ENCODE measurements around the gene AURKA.
"Not testable (repeated sequence)": the region's sequence is repeated elsewhere in the genome, so short reads cannot be mapped to it uniquely, and the experiment has no call there.

AURKA gene

DNA sequence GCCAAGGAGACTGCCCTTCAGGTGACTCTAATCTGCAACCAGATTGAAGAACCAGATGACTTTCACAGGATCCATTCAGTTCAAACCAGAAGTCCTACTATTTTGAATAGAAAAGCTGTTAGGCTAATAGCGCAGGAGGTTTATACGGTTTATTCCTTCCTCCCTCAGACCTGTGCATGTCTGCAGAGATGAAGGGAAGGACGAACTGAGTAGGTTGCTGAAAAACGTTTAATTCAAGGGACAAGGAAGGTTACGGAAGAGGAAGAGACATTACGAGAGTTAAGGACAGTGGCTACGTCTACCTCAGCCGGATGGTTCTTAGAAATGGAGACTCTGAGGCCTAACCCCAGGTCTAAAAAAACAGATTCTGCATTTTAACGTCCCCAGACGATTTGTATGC lies 978 bp downstream of the AURKA start:
- DNase-seq (ENCODE audit: low read depth): no peak

DNA sequence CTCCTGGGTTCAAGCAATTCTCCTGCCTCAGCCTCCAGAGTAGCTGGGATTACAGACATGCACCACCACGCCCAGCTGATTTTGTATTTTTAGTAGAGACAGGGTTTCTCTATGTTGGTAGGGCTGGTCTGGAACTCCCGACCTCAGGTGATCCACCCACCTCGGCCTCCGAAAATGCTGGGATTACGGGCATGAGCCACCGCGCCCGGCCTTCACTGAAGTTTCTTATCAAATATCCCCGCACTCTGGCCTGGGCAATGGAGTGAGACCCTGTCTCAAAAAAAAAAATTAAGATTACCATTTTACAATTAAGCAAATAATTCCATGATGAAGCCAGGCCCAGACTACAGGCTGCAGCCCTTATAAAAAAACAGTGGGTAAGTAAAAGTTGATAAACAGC lies 1.6 kb downstream of the AURKA start:
- DNase-seq (ENCODE audit: low read depth): not testable (repeated sequence)

DNA sequence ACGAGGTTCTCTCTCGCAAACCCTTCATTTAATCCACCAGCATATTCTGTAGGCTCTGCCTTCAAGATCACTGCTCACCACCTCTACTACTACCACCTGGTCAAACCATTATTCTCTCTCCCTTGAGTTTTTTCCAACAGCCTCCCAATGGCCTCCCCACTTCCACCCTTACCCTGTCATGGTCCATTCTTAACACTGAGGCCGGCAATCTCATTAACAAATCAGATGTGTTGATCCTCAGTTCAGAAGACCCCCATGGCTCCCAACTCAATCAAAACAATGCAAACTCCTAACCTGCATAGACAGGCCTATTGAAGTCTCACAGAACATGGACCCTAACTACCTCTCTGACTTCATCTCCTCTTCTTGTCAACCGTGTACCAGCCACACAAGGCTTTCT lies 2.2 kb downstream of the AURKA start:
- DNase-seq (ENCODE audit: low read depth): no peak

DNA sequence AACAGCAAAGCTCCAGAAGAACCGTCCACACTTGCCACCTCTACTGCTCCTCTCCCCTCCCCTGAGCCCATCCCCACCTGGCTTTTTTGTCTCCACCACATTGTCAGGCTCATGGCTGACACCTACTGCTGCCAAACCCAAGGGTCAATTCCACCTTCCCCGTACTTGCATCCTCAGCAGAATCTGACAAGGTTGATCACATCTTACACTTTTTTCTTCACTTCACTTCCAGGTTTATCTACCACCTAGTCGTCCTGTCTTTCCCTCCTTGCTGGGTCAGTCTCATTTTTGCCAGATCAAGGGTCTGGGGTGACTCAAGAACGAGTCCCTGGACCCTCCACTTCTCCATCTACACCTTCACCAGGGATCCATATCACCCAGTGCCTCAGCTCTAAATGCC lies 3.1 kb downstream of the AURKA start:
- DNase-seq (ENCODE audit: low read depth): no peak

- DNase-seq (ENCODE audit: low read depth): no peak
These were observed 5.8 kb downstream of the AURKA start for GRCh38 chr20:56386219-56386618.

GRCh38 chr20:56385130-56385529 lies 6.9 kb downstream of the AURKA start:
- DNase-seq (ENCODE audit: low read depth): no peak

DNA sequence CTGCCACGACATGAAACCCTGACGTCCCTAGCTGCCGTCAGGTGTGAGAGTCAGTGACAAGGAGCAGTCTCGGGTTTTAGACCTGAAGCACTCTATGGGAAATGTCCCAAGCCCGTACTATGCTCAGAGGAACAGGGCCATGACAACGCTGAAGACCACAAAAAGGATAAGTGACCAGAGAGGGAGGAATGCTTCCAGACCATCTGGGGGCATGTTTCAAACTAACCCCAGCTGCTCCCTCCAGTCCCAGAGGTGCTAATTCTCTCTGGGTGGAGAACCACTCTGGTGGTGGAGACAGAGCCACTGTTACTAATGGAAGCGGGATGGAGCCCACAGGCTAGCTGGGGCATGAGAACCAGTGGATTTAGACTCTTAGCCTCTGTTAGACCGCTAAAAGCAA lies 8.7 kb downstream of the AURKA start:
- DNase-seq (ENCODE audit: low read depth): no peak

GRCh38 chr20:56382696-56383095 lies 9.3 kb downstream of the AURKA start:
- DNase-seq (ENCODE audit: low read depth): peak; percentile 8

GRCh38 chr20:56381501-56381900 lies 10.5 kb downstream of the AURKA start:
- no peak for DNase-seq (ENCODE audit: low read depth)

GRCh38 chr20:56380375-56380774 lies 11.6 kb downstream of the AURKA start:
- DNase-seq (ENCODE audit: low read depth): peak; percentile 96

- no peak for DNase-seq (ENCODE audit: low read depth)
These were observed 13.6 kb downstream of the AURKA start for GRCh38 chr20:56378386-56378785.

GRCh38 chr20:56376331-56376730 lies 15.7 kb downstream of the AURKA start:
- DNase-seq (ENCODE audit: low read depth): no peak

DNA sequence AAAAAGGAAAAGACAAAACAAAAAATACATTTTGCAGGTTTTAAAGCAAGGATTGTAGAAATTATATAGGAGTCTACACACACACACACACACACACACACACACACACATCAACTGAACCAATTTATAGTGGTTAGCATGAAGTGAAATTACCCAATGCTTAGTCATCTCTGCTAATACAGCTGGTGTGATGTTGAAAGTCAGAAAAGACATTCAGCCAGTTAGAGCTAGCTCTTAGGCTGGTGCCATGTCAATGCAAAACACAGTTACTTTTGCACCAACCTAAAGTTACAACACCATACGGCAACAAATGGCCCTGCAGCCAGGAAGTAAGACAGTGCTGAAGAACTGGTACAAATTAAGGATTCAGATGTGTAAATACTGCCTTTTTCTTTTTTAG lies 18.1 kb downstream of the AURKA start:
- peak; percentile 99 for DNase-seq (ENCODE audit: low read depth)

GRCh38 chr20:56372850-56373249 lies 19.2 kb downstream of the AURKA start:
- DNase-seq (ENCODE audit: low read depth): no peak

- DNase-seq (ENCODE audit: low read depth): peak; percentile 14
These were observed 20.0 kb downstream of the AURKA start for GRCh38 chr20:56371977-56372376.

DNA sequence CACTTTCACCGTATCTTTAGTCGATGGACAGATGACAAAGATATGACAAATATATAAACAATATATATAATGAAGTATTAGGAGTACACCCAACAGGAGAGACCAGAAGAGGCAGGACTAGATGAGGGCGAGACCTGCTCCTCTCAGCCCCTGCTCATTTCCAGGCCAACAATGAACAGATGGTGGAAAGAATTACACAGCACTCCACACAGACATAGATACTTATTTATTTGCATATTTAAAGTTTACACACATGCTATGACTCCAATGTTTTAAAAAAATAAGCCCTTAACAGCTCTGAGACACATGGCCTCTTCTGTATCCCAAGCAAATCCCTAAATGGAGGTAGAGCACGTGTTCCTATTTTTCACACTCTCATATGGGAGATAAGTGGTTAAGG lies 22.8 kb downstream of the AURKA start:
- no peak for DNase-seq (ENCODE audit: low read depth)

DNA sequence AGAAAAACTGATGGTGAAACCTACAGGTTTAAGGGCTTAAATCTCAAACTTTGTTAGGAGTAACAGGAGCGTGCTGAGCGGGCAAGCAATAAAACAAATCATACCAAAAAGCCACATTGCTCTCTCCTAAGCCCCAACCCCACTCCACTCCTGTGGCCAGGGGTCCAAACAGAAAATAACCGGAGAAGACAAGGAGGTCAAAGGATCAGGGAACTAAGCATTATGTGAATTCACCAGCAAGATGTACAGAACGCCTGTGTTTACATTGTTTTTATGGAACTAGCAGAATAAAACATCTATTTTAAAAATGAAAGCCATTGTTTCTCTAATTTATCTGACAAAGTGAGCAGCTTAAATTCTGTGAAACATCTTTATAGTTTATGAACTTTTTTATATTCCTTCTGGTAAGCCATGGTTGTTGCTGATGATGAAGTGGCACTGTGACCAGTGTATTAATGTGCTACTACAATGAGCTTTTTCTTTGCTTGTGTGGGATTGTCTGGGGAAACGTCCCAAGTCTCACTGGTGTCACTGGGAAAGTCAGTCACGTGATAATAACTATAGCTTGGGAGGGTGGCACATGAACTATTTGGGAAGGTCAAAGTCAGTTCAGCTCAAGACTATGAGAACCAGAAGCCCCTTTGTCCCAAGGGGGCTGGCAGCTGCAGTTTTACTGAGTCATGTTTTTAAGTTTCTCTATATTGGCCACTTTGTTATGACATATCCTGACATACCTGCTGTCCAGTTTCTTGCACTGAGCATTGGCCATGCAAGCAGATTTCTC lies 23.5 kb downstream of the AURKA start:
- no peak for DNase-seq (ENCODE audit: low read depth)

GRCh38 chr20:56363491-56363890 lies 28.5 kb downstream of the AURKA start:
- DNase-seq (ENCODE audit: low read depth): no peak

DNA sequence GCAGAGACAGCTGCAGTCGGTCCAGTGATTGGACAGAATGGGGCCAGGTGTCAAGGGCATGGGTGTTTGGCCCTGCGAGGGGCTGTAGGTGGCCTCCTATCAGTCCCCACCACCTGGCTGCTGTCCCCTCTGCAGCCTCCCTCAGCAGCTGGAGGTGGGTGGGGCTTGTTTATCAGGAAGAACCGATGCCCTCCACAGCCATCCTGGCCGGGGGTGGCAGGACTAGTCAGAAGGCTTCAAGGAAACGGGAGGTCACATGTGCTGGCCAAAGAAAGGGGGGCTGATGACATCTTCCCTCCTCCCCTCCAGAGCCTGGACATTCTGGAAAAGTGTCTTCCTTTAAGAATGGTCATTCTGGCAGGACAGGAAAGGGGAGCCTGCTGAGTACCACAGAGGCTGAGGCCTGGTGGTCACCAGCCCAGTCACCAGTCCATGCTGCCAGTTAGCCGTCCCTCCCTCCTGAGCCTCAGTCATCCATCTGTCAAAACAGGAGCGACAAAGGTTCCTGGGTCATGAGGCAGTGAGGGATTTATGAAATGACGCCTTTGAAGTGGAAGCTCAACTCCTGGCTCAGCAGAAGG lies 29.1 kb downstream of the AURKA start:
- no peak for DNase-seq (ENCODE audit: low read depth)

DNA sequence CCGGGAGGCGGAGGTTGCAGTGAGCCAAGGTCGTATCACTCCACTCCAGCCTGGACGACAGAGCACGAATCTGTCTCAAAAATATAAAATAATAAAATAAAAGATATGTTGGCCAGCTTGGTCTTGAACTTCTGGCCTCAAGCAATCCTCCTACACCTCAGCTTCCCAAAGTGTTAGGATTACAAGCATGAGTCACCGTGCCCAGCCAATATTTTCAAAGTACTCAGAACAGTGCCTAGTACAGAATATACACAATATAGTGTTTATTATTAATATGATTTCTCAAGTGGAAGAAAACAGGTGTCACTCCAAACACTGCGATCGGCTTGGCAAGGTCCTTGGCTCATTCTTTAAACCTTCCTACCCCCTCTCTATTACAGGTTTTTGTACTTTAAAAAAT lies 30.1 kb downstream of the AURKA start:
- DNase-seq (ENCODE audit: low read depth): peak; percentile 20

- DNase-seq (ENCODE audit: low read depth): no peak
These were observed 31.2 kb downstream of the AURKA start for GRCh38 chr20:56360908-56361205.

DNA sequence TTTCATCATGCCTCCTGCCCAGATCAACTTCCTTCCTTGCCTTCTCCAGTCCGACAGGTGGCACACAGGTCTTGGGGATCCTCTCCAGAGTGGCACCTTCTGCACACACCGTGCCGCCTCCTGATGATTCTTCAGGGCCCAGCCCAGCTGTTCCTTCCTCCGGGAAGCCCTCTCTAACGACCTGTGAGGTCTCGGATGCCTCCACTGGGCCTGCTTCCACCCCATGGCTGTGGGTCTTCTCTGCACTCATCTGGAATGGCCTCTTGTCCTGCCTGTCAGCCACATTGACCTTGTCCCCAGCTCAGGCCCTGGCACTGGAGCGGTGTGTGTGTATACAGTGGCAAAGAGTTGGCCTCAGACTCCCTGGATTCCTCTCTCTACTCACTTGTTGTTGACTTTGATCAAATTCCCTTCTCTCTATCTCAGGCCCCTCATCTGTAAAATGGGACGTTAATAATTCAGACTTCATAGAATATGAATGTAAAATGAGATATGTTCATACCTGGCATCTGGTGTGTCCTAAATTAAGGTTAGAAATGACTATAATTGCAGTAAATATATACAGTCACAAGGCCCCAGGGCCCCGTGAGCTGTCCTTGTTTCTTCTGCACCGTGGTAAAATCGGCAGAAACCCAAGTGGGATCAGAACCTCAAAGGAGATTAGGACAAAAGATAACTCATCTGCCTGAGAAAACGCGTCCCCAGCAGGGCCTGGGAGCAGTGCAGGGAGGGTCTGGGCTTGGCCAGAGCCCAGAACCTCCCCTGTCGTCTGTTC lies 31.7 kb downstream of the AURKA start:
- DNase-seq (ENCODE audit: low read depth): peak; percentile 35
